ENCODE results near the gene SPNS2. TPM values are rescaled to one million over a fixed set of nuclear protein-coding genes. Genes with fewer than 3 reads are reported as not detected.

Gene SPNS2
- total RNA-seq, 1 experiment from 2014 or later: 33.8 TPM

DNA sequence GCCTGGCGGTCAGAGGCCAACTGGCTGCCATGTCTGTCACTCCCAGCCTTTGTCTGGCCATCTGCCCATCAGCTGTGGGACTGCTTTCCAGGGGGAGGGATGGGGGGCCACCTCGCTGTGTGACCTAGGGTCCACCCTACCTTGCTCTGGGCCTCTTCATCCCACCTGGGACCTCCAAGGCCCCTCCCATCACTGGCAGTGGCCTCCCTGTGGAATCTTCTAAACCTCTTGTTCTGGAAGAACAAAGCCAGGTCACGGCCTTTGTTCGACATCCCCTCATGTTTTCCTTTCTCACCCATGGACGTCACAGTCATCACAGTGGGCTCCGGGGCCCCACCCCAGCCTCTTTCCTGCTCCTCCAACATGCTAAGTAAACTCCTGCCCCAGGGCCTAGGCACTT is 24.0 kb downstream of the SPNS2 start:
- no peaks in the 10 kb centered on the region for H3K9me2 ChIP-seq (ENCODE audit: insufficient read depth)
- H3K4me2 ChIP-seq: no peak overlapping the region
- no TSS peak for BruUV-seq (replicated peaks)
- peaks cover 61% of the 10 kb centered on the region for H3K79me2 ChIP-seq (ENCODE audit: low read depth)
- no peak overlapping the region for H3K4me3 ChIP-seq
- no peak overlapping the region for H2AFZ ChIP-seq
- DNase-seq: no peak
- H4K20me1 ChIP-seq (ENCODE audit: insufficient read depth): no peaks in the 10 kb centered on the region
- H3K4me1 ChIP-seq (replicated peaks; ENCODE audit: insufficient read depth): peaks cover 40% of the 10 kb centered on the region
- H3K36me3 ChIP-seq (ENCODE audit: low read depth): peaks cover 23% of the 10 kb centered on the region; the same call in 1 of the 2 replicates
- H3F3A ChIP-seq (ENCODE audit: insufficient read depth, low read depth): peaks cover 74% of the 10 kb centered on the region
- H3K27me3 ChIP-seq (ENCODE audit: insufficient read depth, low read depth): no peaks in the 10 kb centered on the region
- POLR2A ChIA-PET (ENCODE audit: unreplicated experiment): interaction anchor here (0.8 kb wide), 1 partner anchor 208 kb away, joined by 5 read pairs; no protein-coding TSS in a partner anchor
- intact Hi-C loops (cut with micrococcal nuclease; ENCODE audit: unreplicated experiment): no loop called here
- TF ChIP-seq, protein P1, sequence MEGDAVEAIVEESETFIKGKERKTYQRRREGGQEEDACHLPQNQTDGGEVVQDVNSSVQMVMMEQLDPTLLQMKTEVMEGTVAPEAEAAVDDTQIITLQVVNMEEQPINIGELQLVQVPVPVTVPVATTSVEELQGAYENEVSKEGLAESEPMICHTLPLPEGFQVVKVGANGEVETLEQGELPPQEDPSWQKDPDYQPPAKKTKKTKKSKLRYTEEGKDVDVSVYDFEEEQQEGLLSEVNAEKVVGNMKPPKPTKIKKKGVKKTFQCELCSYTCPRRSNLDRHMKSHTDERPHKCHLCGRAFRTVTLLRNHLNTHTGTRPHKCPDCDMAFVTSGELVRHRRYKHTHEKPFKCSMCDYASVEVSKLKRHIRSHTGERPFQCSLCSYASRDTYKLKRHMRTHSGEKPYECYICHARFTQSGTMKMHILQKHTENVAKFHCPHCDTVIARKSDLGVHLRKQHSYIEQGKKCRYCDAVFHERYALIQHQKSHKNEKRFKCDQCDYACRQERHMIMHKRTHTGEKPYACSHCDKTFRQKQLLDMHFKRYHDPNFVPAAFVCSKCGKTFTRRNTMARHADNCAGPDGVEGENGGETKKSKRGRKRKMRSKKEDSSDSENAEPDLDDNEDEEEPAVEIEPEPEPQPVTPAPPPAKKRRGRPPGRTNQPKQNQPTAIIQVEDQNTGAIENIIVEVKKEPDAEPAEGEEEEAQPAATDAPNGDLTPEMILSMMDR (conservative IDR thresholded peaks at IDR 0.05): no peak
- no peak for TF ChIP-seq EZH2 (IDR thresholded peaks at IDR 0.05; ENCODE audit: low read depth)
- H3K27ac ChIP-seq: no peak overlapping the region
- CTCF ChIA-PET: no interaction called here
- H3K9me3 ChIP-seq (ENCODE audit: insufficient read depth, low read depth): no peaks in the 10 kb centered on the region

DNA sequence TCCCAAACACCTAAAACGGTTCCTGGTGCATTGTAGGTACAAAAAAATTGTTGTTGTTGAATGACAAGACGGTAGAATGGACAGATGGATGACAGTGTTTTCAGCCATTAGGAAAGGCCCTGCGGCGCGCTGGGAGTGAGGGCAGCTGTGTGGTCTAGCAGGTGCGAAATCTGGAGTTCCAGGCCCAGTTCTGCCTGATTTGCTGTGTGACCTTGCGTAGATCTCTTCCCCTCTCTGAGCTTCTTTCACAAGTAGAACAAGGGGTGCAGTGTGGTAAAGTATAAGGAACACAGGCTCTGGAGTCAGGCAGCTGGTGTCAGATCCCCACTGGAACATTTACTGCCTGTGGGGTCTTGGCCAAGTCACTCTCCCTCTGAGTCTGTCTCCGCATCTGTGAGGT is 25.3 kb downstream of the SPNS2 start:
- CTCF ChIA-PET: no interaction called here
- H2AFZ ChIP-seq: no peak overlapping the region
- no peaks in the 10 kb centered on the region for H3K9me2 ChIP-seq (ENCODE audit: insufficient read depth)
- no peaks in the 10 kb centered on the region for H3K27me3 ChIP-seq (ENCODE audit: insufficient read depth, low read depth)
- H3K79me2 ChIP-seq (ENCODE audit: low read depth): peaks cover 49% of the 10 kb centered on the region
- peaks cover 23% of the 10 kb centered on the region; the same call in 1 of the 2 replicates for H3K36me3 ChIP-seq (ENCODE audit: low read depth)
- H3K27ac ChIP-seq: no peak overlapping the region
- no peak for TF ChIP-seq EZH2 (IDR thresholded peaks at IDR 0.05; ENCODE audit: low read depth)
- POLR2A ChIA-PET (ENCODE audit: unreplicated experiment): no interaction called here
- H4K20me1 ChIP-seq (ENCODE audit: insufficient read depth): no peaks in the 10 kb centered on the region
- H3K4me2 ChIP-seq: no peak overlapping the region
- H3F3A ChIP-seq (ENCODE audit: insufficient read depth, low read depth): peaks cover 82% of the 10 kb centered on the region
- no peak for DNase-seq
- intact Hi-C loops (cut with micrococcal nuclease; ENCODE audit: unreplicated experiment): no loop called here
- BruUV-seq (replicated peaks): no TSS peak
- no peaks in the 10 kb centered on the region for H3K9me3 ChIP-seq (ENCODE audit: insufficient read depth, low read depth)
- peaks cover 35% of the 10 kb centered on the region for H3K4me1 ChIP-seq (replicated peaks; ENCODE audit: insufficient read depth)
- H3K4me3 ChIP-seq: no peak overlapping the region

DNA sequence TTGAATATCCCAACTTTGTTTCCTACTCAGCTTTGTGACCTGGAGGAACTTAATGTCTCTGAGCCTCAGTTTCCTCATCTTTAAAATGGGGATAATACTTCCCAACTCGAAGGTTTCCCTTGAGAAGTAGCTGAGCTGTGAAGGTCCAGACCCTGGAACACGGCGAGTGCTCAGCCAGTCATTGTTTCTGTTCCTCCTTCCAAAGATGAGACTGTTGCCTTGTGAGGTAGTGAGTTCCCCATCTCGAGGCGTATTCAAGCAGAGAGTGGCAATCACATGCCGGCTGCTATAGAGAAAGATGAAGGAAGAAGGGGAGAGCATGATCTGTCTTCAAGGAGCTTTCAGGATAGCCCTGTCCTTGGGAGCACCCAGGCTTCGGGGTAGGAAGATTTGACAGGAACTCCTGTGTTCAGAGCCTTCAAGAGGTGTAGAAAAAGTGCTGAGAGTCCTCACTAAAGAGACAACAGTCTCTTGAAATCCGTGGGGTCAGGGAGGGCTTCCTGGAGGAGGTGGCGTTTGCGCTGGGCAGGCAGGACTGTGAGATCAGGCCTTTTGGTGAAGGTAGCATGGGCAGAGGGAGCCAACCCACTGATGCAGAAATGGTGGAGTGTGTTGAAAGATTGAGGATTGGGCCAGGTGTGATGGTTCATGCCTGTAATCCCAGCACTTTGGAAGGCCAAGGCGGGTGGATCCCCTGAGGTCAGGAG is 27.2 kb downstream of the SPNS2 start:
- H3K9me3 ChIP-seq (ENCODE audit: insufficient read depth, low read depth): no peaks in the 10 kb centered on the region
- peaks cover 24% of the 10 kb centered on the region; the same call in 1 of the 2 replicates for H3K36me3 ChIP-seq (ENCODE audit: low read depth)
- H3F3A ChIP-seq (ENCODE audit: insufficient read depth, low read depth): peaks cover 84% of the 10 kb centered on the region
- BruUV-seq (replicated peaks): no TSS peak
- H3K79me2 ChIP-seq (ENCODE audit: low read depth): peaks cover 46% of the 10 kb centered on the region
- H3K9me2 ChIP-seq (ENCODE audit: insufficient read depth): no peaks in the 10 kb centered on the region
- ChIA-PET CTCF (no interaction called here), POLR2A (ENCODE audit: unreplicated experiment) (no interaction called here)
- no peak overlapping the region for H3K4me3 ChIP-seq
- no peak overlapping the region for H3K4me2 ChIP-seq
- no peak overlapping the region for H2AFZ ChIP-seq
- TF ChIP-seq EZH2 (IDR thresholded peaks at IDR 0.05; ENCODE audit: low read depth): no peak
- TF ChIP-seq, protein P1 (conservative IDR thresholded peaks at IDR 0.05): no peak
- H3K27ac ChIP-seq: no peak overlapping the region
- intact Hi-C loops (cut with micrococcal nuclease; ENCODE audit: unreplicated experiment): no loop called here
- peaks cover 16% of the 10 kb centered on the region for H3K4me1 ChIP-seq (replicated peaks; ENCODE audit: insufficient read depth)
- no peaks in the 10 kb centered on the region for H4K20me1 ChIP-seq (ENCODE audit: insufficient read depth)
- no peak for DNase-seq
- no peaks in the 10 kb centered on the region for H3K27me3 ChIP-seq (ENCODE audit: insufficient read depth, low read depth)

Measured in PC-9 (cell line).